ENCODE data around the gene PDXDC1. TPM values are rescaled to one million over a fixed set of nuclear protein-coding genes. Genes with fewer than 3 reads are reported as not detected.
"Not testable (repeated sequence)": the region's sequence is repeated elsewhere in the genome, so short reads cannot be mapped to it uniquely, and the experiment has no call there.

Gene PDXDC1
- total and polyA plus RNA-seq, 12 donors: 24.9 to 88.5 (median 69.4) TPM

DNA sequence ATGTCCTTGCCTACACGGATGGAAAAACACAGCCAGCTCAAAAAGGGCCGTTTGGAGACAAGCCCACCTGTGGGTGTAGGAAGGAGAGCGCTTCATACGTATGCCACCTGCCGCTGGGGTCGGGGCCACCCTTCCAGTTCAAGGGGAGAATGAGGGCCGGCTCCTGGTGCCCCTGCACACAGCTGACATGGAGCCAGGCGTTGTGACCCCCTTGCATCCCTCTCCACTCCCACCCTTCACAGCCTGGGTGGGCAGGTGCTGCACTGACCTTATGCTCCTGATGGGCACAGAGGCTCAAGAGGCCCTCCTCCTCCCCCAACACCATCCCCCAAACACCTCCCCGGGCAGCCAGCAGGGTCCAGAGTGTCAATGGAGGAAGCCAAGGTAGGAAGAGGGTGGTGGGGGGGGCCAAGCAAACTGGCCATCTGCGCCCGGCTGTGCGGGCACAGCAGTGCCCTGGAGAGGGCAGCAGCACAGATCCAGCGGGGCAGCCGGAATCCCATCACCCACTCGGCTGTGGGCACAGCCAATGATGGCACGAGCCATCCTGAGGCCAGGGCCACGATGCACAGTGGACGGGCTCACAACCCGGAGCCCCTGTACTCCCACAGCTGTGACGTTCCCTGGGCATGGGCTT lies 170.1 kb downstream of the PDXDC1 start:
- intact Hi-C loops (cut with DNase I); DNase-seq: not testable (repeated sequence)
- H3K4me1 ChIP-seq: peaks cover 27 to 84% (median 51%) of the 10 kb centered on the region in 9 donors

DNA sequence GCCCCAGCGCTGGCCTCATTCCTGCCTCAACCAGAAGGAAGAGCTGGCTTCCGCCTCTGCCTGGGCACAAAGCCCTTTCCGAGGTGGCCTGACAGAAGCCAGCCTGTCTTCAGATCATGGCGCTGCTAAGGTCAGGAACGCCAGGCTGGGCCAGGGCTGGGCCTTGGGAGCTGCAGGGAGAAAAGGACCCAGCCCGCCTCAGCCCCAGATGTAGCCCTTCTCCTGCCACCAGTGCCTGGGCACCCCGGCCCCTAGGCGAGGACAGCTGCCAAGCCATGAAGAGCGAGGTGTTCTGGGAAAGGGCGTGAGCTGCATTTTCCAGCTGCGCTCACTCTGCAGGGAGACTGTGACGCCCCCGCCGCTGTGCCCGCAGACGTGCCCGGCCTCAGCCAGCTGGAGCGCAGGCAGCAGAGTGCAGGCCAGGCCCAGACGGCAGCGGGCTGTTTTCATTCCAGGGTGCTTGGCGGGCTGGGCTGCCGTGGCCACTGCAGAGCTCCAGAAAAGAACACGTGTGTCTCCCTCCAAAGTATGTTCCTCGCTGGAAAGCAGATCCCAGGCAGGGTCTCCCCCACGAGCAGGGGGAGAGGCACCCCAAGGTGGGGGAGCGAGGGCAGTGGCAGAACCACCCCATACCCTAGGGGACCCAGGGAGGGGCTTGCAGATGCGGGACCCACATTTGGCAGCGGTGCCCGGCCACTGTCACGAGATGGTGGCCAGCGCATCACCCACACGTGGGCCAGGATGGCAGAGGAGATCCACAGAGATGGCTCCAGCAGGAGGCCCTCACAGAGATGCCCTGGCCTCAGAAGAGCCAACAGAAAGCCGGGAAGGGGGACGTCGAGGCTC lies 170.8 kb downstream of the PDXDC1 start:
- H3K27me3 ChIP-seq; H3K36me3 ChIP-seq; intact Hi-C loops (cut with DNase I); H3K9me3 ChIP-seq: not testable (repeated sequence)
- peak overlapping the region in 9 of 10 donors; percentile 81 to 91 (median 86) for H3K27ac ChIP-seq
- WGBS, 2 donors: 68 to 73% methylated on average over 33 to 35 of the region's 35 CpGs
- DNase-seq (peak in 1 of 2 donors; percentile 50), ATAC-seq (peak; percentile 27 to 75 (median 52))
- H3K4me3 ChIP-seq: peak overlapping the region in 1 of 10 donors; percentile 7
- peaks cover 27 to 81% (median 51%) of the 10 kb centered on the region in 9 donors for H3K4me1 ChIP-seq

More for the DNA sequence above, 170.1 kb downstream of the PDXDC1 start:
- WGBS, 2 donors: 58 to 62% methylated on average over 18 to 20 of the region's 20 CpGs
- TF ChIP-seq, protein P1, sequence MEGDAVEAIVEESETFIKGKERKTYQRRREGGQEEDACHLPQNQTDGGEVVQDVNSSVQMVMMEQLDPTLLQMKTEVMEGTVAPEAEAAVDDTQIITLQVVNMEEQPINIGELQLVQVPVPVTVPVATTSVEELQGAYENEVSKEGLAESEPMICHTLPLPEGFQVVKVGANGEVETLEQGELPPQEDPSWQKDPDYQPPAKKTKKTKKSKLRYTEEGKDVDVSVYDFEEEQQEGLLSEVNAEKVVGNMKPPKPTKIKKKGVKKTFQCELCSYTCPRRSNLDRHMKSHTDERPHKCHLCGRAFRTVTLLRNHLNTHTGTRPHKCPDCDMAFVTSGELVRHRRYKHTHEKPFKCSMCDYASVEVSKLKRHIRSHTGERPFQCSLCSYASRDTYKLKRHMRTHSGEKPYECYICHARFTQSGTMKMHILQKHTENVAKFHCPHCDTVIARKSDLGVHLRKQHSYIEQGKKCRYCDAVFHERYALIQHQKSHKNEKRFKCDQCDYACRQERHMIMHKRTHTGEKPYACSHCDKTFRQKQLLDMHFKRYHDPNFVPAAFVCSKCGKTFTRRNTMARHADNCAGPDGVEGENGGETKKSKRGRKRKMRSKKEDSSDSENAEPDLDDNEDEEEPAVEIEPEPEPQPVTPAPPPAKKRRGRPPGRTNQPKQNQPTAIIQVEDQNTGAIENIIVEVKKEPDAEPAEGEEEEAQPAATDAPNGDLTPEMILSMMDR (IDR thresholded peaks at IDR 0.05): peak in 2 of 9 donors; percentile 23
- H3K27me3 ChIP-seq, H3K36me3 ChIP-seq, H3K9me3 ChIP-seq: not testable (repeated sequence)
- Histone ChIP-seq H3K4me3 (peak overlapping the region in 7 of 10 donors; percentile 14 to 50 (median 43)), H3K27ac (peak overlapping the region; percentile 73 to 91 (median 86))
- ATAC-seq: peak; percentile 17 to 68 (median 36)

GRCh38 chr16:15146264-15146662 lies 171.4 kb downstream of the PDXDC1 start:
- Histone ChIP-seq H3K27ac (peak overlapping the region in 9 of 10 donors; percentile 81 to 91 (median 86)), H3K4me1 (peaks cover 27 to 74% (median 48%) of the 10 kb centered on the region in 9 donors)
- WGBS, 2 donors: 90 to 92% methylated on average over 23 of the region's 23 CpGs
- H3K27me3 ChIP-seq; H3K36me3 ChIP-seq; DNase-seq; H3K9me3 ChIP-seq; ATAC-seq; H3K4me3 ChIP-seq; intact Hi-C loops (cut with DNase I): not testable (repeated sequence)

DNA sequence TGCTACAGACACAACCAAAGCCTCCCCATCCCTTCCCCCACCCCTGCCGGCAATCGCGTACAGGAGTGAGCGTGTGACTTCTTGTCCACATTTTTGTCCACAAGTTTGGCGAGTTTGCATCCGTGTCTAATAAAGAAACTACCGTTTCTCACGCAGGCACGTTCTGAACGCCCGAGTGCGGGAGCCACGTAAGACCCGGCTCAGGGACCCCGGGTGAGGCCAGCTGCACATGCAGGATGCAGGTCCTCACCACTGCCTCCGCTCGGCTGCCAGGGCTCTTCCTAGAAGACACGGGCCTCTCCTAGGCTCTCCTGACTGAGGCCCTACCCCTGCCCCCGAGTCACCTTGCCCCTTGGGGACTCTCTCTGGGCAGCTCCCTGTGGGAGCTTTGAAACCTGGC lies 174.0 kb downstream of the PDXDC1 start:
- H3K9me3 ChIP-seq; H3K27ac ChIP-seq; ATAC-seq; H3K4me3 ChIP-seq; H3K36me3 ChIP-seq; H3K27me3 ChIP-seq; intact Hi-C loops (cut with DNase I); DNase-seq: not testable (repeated sequence)
- peaks cover 20 to 49% (median 31%) of the 10 kb centered on the region in 9 donors for H3K4me1 ChIP-seq
- WGBS, 2 donors: 84 to 88% methylated on average over 19 of the region's 19 CpGs

- H3K27me3 ChIP-seq; H3K9me3 ChIP-seq; H3K36me3 ChIP-seq; intact Hi-C loops (cut with DNase I); H3K27ac ChIP-seq; DNase-seq; ATAC-seq; H3K4me3 ChIP-seq: not testable (repeated sequence)
- H3K4me1 ChIP-seq: peaks cover 16 to 44% (median 27%) of the 10 kb centered on the region in 9 donors
- 89 to 91% methylated on average over 12 of the region's 12 CpGs for WGBS, 2 donors
Observed at GRCh38 chr16:15149260-15149659, 174.4 kb downstream of the PDXDC1 start.

- intact Hi-C loops (cut with DNase I); ATAC-seq; H3K36me3 ChIP-seq; H3K9me3 ChIP-seq; H3K27me3 ChIP-seq; H3K4me1 ChIP-seq: not testable (repeated sequence)
- peak in 1 of 2 donors; percentile 64 for DNase-seq
- Histone ChIP-seq H3K4me3 (peak overlapping the region in 9 of 10 donors; percentile 52 to 72 (median 61)), H3K27ac (peak overlapping the region in 9 of 10 donors; percentile 65 to 82 (median 72))
- 0 to 1% methylated on average over 15 to 19 of the region's 48 CpGs for WGBS, 2 donors
Observed at GRCh38 chr16:15154005-15154404, 179.2 kb downstream of the PDXDC1 start.

DNA sequence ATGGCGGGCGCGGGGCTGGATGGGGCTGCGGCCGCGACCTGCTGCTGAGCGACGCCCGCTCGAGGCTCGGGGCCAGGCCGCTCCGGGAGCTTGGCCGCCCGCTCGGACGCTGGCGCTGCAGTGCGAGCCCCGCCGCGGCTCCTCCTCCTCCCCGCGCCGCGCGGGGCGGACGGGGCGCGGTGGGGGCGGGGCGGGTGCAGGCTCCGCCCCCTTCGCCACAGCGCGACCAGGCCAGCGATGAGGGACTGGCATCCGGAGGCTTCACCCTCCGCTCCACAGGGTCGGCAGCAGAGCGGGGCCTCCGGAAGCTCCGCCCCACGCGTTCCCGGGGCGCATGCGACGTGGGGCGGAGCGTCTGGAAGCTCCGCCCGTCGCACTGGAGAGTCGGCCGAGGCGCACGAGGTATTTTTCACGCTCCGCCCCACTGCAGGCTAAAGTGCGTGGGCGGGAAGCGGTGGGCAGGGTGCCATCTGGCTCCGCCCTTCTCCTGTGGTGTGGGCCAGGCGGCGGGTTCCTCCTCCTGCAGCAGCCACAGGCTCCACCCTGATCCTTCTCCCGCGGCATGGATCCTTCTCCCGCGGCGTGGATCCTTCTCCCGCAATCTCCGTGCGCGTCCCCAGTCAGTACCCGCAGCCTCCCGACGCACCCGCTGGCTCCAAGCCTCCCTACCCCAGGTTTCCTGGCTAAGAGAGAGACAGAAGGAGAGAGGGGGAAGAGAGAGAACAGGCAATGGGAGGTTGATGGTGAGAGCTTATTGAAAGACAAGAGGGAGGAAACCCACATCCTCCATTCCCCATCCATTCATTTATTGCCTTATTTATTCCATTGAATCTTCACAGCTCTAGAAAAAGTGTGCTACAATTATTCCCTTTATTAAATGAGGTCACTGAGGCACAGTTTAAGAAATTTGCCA lies 180.1 kb downstream of the PDXDC1 start:
- WGBS, 2 donors: 0 to 1% methylated on average over 35 to 71 of the region's 80 CpGs
- H3K9me3 ChIP-seq; intact Hi-C loops (cut with DNase I); H3K4me1 ChIP-seq; H3K36me3 ChIP-seq; H3K27me3 ChIP-seq: not testable (repeated sequence)
- peak overlapping the region in 7 of 10 donors; percentile 10 to 81 (median 48) for H3K27ac ChIP-seq
- peak; percentile 93 to 100 (median 99) for ATAC-seq
- peak overlapping the region in 9 of 10 donors; percentile 8 to 69 (median 36) for H3K4me3 ChIP-seq
- peak; percentile 91 for DNase-seq

DNA sequence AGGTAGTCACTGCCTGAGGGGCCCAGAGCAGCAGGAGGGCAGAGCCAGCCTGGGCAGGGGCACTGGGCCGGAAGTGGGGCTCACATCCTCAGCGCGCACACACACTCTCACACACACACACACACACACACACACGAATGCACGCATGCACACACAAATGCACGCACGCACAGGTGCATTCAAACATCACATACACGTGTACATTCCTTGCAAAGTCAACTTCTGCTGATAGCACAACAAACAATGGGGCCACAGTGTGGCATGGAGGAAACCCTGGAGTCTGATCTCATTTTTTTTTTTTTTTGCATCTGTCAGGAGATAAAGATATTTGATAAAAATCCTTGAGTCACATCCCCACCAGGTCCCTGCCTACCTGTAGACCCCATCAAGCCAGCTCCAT lies 182.8 kb downstream of the PDXDC1 start:
- H3K4me1 ChIP-seq, H3K27me3 ChIP-seq: not testable (repeated sequence)
- WGBS, 2 donors: 86 to 90% methylated on average over 5 to 8 of the region's 8 CpGs

DNA sequence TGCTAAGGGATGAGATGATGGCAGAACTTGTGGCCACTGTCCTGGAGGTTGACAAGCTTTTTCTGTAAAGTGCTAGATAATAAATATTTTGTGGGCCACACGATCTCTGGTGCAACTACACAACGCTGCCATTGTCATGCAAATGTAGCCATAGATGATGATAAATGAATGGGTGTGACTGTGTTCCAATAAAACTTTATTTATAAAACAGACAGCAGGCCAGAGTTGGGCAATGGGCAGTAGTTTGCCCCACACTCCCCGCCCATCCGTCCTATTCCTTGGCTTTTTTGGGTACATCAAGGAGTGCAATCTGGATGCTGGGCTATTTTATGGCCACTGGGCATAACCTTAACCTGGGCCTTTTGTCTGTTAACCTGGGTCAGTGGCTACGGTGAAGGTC lies 184.8 kb downstream of the PDXDC1 start:
- intact Hi-C loops (cut with DNase I); H3K4me1 ChIP-seq; H3K9me3 ChIP-seq; H3K36me3 ChIP-seq; DNase-seq; H3K27ac ChIP-seq; H3K4me3 ChIP-seq; H3K27me3 ChIP-seq; ATAC-seq: not testable (repeated sequence)
- 91 to 92% methylated on average over 4 of the region's 5 CpGs for WGBS, 2 donors

More for the DNA sequence above, 182.8 kb downstream of the PDXDC1 start:
- H3K4me3 ChIP-seq; ATAC-seq; DNase-seq; intact Hi-C loops (cut with DNase I); H3K9me3 ChIP-seq; H3K36me3 ChIP-seq; H3K27ac ChIP-seq: not testable (repeated sequence)
